CD14-positive monocyte (primary cell): Measurements from ENCODE around the gene THSD4. TPM values are rescaled to one million over a fixed set of nuclear protein-coding genes. Genes with fewer than 3 reads are reported as not detected.

Experiments used
- DNase-seq, 3 donors: peaks; one replicate each; pipeline ENCODE4 v3.0.0-alpha.2; 2011 to 2022
- H2AFZ ChIP-seq: 2 replicates; pipeline ENCODE4 v1.6.0; 2012; ENCODE audit warnings: mild to moderate bottlenecking, low read depth, low read length, inconsistent platforms; ENCODE audit not compliant: insufficient read depth, poor library complexity, severe bottlenecking
- H3K27ac ChIP-seq, 2 donors: 1 replicate in 1 of 2; 2 replicates in 1 of 2; pipeline ENCODE4 v1.5.1; 2012 to 2013; ENCODE audit warnings: low read length in 2 of 2, control low read depth in 1 of 2, inconsistent platforms in 1 of 2, low read depth in 1 of 2, mild to moderate bottlenecking in 1 of 2
- H3K27me3 ChIP-seq, 2 donors: one replicate each; pipeline versions ENCODE4 v1.6.0 to v1.6.1; 2011 to 2013; ENCODE audit warnings: low read length in 2 of 2; ENCODE audit not compliant: control insufficient read depth in 2 of 2, insufficient read depth in 2 of 2
- H3K36me3 ChIP-seq, 2 donors: replicated peaks in 1 of 2; 1 replicate in 1 of 2; 2 replicates in 1 of 2; pipeline versions ENCODE4 v1.5.1 to v1.6.1; 2012 to 2013; ENCODE audit warnings: low read length in 2 of 2, control low read depth in 1 of 2, inconsistent platforms in 1 of 2, mild to moderate bottlenecking in 1 of 2; ENCODE audit not compliant: insufficient read depth in 2 of 2, control insufficient read depth in 1 of 2
- H3K4me1 ChIP-seq, 2 donors: 1 replicate in 1 of 2; 2 replicates in 1 of 2; pipeline versions ENCODE4 v1.5.1 to v1.6.1; 2012 to 2013; ENCODE audit warnings: low read length in 2 of 2, control low read depth in 1 of 2, inconsistent platforms in 1 of 2, mild to moderate bottlenecking in 1 of 2, moderate library complexity in 1 of 2; ENCODE audit not compliant: insufficient read depth in 2 of 2, control insufficient read depth in 1 of 2
- H3K4me2 ChIP-seq: replicated peaks from 2 replicates; pipeline ENCODE3; 2012; ENCODE audit warnings: low read length, moderate library complexity, mild to moderate bottlenecking; ENCODE audit not compliant: poor library complexity, severe bottlenecking; ENCODE audit errors: extremely low read depth
- H3K4me3 ChIP-seq, 3 experiments: fragments of 200-600 bp in 1 of 3; sonication (generic) in 1 of 3; replicated peaks in 1 of 3; 1 replicate in 2 of 3; 2 replicates in 1 of 3; pipeline ENCODE4 v1.5.1; 2011 to 2013; ENCODE audit warnings: low read length in 3 of 3, mild to moderate bottlenecking in 3 of 3, control low read depth in 2 of 3, low read depth in 2 of 3, inconsistent platforms in 1 of 3, moderate library complexity in 1 of 3
- H3K79me2 ChIP-seq: 2 replicates; pipeline ENCODE4 v1.6.0; 2012; ENCODE audit warnings: mild to moderate bottlenecking, control low read depth, inconsistent platforms, low read length, moderate library complexity; ENCODE audit not compliant: insufficient read depth
- H3K9ac ChIP-seq: 2 replicates; pipeline ENCODE4 v1.6.0; 2017; ENCODE audit warnings: low read length, mild to moderate bottlenecking; ENCODE audit not compliant: insufficient read depth, poor library complexity, severe bottlenecking
- H3K9me3 ChIP-seq, 2 donors: replicated peaks in 1 of 2; 1 replicate in 1 of 2; 2 replicates in 1 of 2; pipeline versions ENCODE4 v1.5.1 to v1.6.1; 2012 to 2013; ENCODE audit warnings: low read length in 2 of 2, control low read depth in 1 of 2; ENCODE audit not compliant: control insufficient read depth in 1 of 2, insufficient read depth in 1 of 2
- H4K20me1 ChIP-seq: 2 replicates; pipeline ENCODE4 v1.6.0; 2012; ENCODE audit warnings: mild to moderate bottlenecking, low read length, control low read depth, moderate library complexity; ENCODE audit not compliant: insufficient read depth
- H3K27ac Mint-ChIP-seq, 7 donors: one replicate each; pipeline ENCODE4 v1.8.0; 2020; ENCODE audit warnings: mild to moderate bottlenecking in 7 of 7, mixed read lengths in 7 of 7, moderate library complexity in 6 of 7, inconsistent platforms in 2 of 7
- H3K27me3 Mint-ChIP-seq, 3 donors: one replicate each; pipeline ENCODE4 v1.8.0; 2021 to 2022; ENCODE audit warnings: low read depth in 3 of 3, mild to moderate bottlenecking in 3 of 3, mixed read lengths in 3 of 3, moderate library complexity in 3 of 3, inconsistent platforms in 1 of 3
- H3K36me3 Mint-ChIP-seq, 2 donors: one replicate each; pipeline ENCODE4 v1.8.0; 2020; ENCODE audit warnings: mixed read lengths in 2 of 2, inconsistent platforms in 1 of 2, mild to moderate bottlenecking in 1 of 2
- H3K4me1 Mint-ChIP-seq: one replicate; pipeline ENCODE4 v1.8.0; 2020; ENCODE audit warnings: mild to moderate bottlenecking, mixed read lengths
- H3K4me3 Mint-ChIP-seq, 2 donors: one replicate each; pipeline ENCODE4 v1.8.0; 2020; ENCODE audit warnings: mild to moderate bottlenecking in 2 of 2, mixed read lengths in 2 of 2, moderate library complexity in 1 of 2
- H3K9me3 Mint-ChIP-seq, 7 donors: one replicate each; pipeline ENCODE4 v1.8.0; 2020 to 2022; ENCODE audit warnings: mixed read lengths in 7 of 7, mild to moderate bottlenecking in 6 of 7, moderate library complexity in 6 of 7, inconsistent platforms in 2 of 7
- WGBS: methylation state at CpG from one replicate; pipeline ENCODE4 v1.1.5; 2013; ENCODE audit warnings: missing lambda C conversion rate; ENCODE audit not compliant: insufficient coverage; 5-methylcytosine and 5-hydroxymethylcytosine counted together
- intact Hi-C, 2 donors: fragments of 100-400 bp; cut with micrococcal nuclease; formaldehyde crosslinking; loops; one replicate each; pipeline versions ENCODE4 v1.15.0 to v1.15.1; 2023
- polyA plus RNA-seq, 3 donors: library from polyadenylated mRNA; depleted of rRNA in 1 of 3; unstranded in 2 of 3; stranded (reverse) in 1 of 3; fragments of 300-500 nt in 2 of 3; fragments of >200 nt in 1 of 3; fragmentation: Illumina TruSeq in 2 of 3; gene quantifications; 1 replicate in 2 of 3; 2 replicates in 1 of 3; pipeline ENCODE4 v1.2.3, GENCODE V29; 2012 to 2021
- TF ChIP-seq, protein P1 (sequence below): fragments of 200-600 bp; IDR thresholded peaks from one replicate; pipeline ENCODE4 v1.8.0; 2022; ENCODE audit warnings: antibody characterized with exemption, mild to moderate bottlenecking

THSD4 gene
- polyA plus RNA-seq, 3 donors: not detected

- H3K27me3 Mint-ChIP-seq: peaks cover 3 to 17% (median 9%) of the 10 kb centered on the region in 3 donors
- Histone ChIP-seq H3K79me2 (no peaks in the 10 kb centered on the region), H3K36me3 (no peaks in the 10 kb centered on the region), H3K4me3 (no peak overlapping the region), H3K4me2 (no peak overlapping the region), H3K4me1 (no peaks in the 10 kb centered on the region), H3K9me3 (no peaks in the 10 kb centered on the region), H3K27me3 (no peaks in the 10 kb centered on the region), H4K20me1 (no peaks in the 10 kb centered on the region), H2AFZ (no peak overlapping the region), H3K27ac (no peak overlapping the region), H3K9ac (no peak overlapping the region)
- intact Hi-C loops: no loop called here
- TF ChIP-seq, protein P1, sequence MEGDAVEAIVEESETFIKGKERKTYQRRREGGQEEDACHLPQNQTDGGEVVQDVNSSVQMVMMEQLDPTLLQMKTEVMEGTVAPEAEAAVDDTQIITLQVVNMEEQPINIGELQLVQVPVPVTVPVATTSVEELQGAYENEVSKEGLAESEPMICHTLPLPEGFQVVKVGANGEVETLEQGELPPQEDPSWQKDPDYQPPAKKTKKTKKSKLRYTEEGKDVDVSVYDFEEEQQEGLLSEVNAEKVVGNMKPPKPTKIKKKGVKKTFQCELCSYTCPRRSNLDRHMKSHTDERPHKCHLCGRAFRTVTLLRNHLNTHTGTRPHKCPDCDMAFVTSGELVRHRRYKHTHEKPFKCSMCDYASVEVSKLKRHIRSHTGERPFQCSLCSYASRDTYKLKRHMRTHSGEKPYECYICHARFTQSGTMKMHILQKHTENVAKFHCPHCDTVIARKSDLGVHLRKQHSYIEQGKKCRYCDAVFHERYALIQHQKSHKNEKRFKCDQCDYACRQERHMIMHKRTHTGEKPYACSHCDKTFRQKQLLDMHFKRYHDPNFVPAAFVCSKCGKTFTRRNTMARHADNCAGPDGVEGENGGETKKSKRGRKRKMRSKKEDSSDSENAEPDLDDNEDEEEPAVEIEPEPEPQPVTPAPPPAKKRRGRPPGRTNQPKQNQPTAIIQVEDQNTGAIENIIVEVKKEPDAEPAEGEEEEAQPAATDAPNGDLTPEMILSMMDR: no peak
- H3K4me1 Mint-ChIP-seq: no peaks in the 10 kb centered on the region
- H3K27ac Mint-ChIP-seq: no peak overlapping the region
- 100% methylated on average over 2 of the region's 3 CpGs for WGBS
- H3K4me3 Mint-ChIP-seq: no peak overlapping the region
- DNase-seq: no peak
- H3K9me3 Mint-ChIP-seq: peaks cover 0 to 6% (median 5%) of the 10 kb centered on the region in 7 donors
- H3K36me3 Mint-ChIP-seq: no peaks in the 10 kb centered on the region
Measured at GRCh38 chr15:71698030-71698429, 582.8 kb downstream of the THSD4 start.

- no peak for DNase-seq
- no peak overlapping the region for H2AFZ ChIP-seq
- intact Hi-C loops: no loop called here
- H3K4me3 ChIP-seq: no peak overlapping the region
- H3K9me3 Mint-ChIP-seq: peaks cover 0 to 6% (median 4%) of the 10 kb centered on the region in 7 donors
- no peaks in the 10 kb centered on the region for H3K27me3 ChIP-seq
- H3K27ac Mint-ChIP-seq: no peak overlapping the region
- no peaks in the 10 kb centered on the region for H3K36me3 ChIP-seq
- no peak overlapping the region for H3K9ac ChIP-seq
- H3K4me3 Mint-ChIP-seq: no peak overlapping the region
- H3K4me2 ChIP-seq: no peak overlapping the region
- no peak overlapping the region for H3K27ac ChIP-seq
- H3K4me1 Mint-ChIP-seq: no peaks in the 10 kb centered on the region
- no peaks in the 10 kb centered on the region for H4K20me1 ChIP-seq
- H3K79me2 ChIP-seq: no peaks in the 10 kb centered on the region
- H3K9me3 ChIP-seq: no peaks in the 10 kb centered on the region
- no peaks in the 10 kb centered on the region for H3K4me1 ChIP-seq
- no CpG with 5 or more reads among the region's 1 CpG for WGBS
- H3K27me3 Mint-ChIP-seq: peaks cover 2 to 15% (median 9%) of the 10 kb centered on the region in 3 donors
- H3K36me3 Mint-ChIP-seq: no peaks in the 10 kb centered on the region
- TF ChIP-seq, protein P1: no peak
Measured at GRCh38 chr15:71698742-71699141, 583.5 kb downstream of the THSD4 start.
